H1 (cell line): Measurements from ENCODE around the gene GPR42. TPM values are rescaled to one million over a fixed set of nuclear protein-coding genes. Genes with fewer than 3 reads are reported as not detected.

Experiments used
- ASH2L ChIP-seq: fragments of 200-600, 300-600 bp; sonication (generic); IDR thresholded peaks from one replicate; pipeline ENCODE4 v1.7.1; 2017; ENCODE audit warnings: low read length
- CBX8 ChIP-seq: fragments of 300-800, 300-1000 bp; sonication (generic); IDR thresholded peaks from 2 replicates; pipeline ENCODE4 v1.7.1; 2016; ENCODE audit warnings: low read depth, low read length, borderline replicate concordance
- CREB1 ChIP-seq: IDR thresholded peaks from 2 replicates; pipeline ENCODE4 v1.6.1; 2012; ENCODE audit warnings: inconsistent platforms
- HDAC2 ChIP-seq, 2 experiments: fragments of 300-600 bp in 1 of 2; sonication (generic) in 1 of 2; IDR thresholded peaks; 2 replicates each; pipeline ENCODE4 v1.6.1; 2011 to 2012; ENCODE audit warnings: low read depth in 2 of 2, low read length in 2 of 2, mild to moderate bottlenecking in 2 of 2, moderate library complexity in 2 of 2, borderline replicate concordance in 1 of 2, inconsistent platforms in 1 of 2
- RAD21 ChIP-seq, 2 experiments: IDR thresholded peaks in 1 of 2; conservative IDR thresholded peaks in 1 of 2; 2 replicates each; pipeline ENCODE4 v1.6.1; 2011; ENCODE audit warnings: low read depth in 2 of 2, low read length in 2 of 2, improper control_type of control experiment in 1 of 2, inconsistent platforms in 1 of 2, mild to moderate bottlenecking in 1 of 2, moderate library complexity in 1 of 2
- polyA plus RNA-seq, 7 experiments: library from polyadenylated mRNA; depleted of rRNA in 3 of 7; stranded (reverse) in 5 of 7; unstranded in 2 of 7; fragments of >200 nt in 5 of 7; fragments of 200-250 nt in 2 of 7; gene quantifications; 1 replicate in 5 of 7; 2 replicates in 1 of 7; 4 replicates in 1 of 7; pipeline versions ENCODE4 v1.2.1 to v1.2.3, GENCODE V29; 2011 to 2013; ENCODE audit warnings: missing spikeins in 2 of 7, mixed read lengths in 2 of 7
- total RNA-seq: library from RNA; stranded (reverse); fragmentation: NEBNext Ultra II Directional; extraction: Animal tissue kit (Norgen Biotek cat#: 25700); gene quantifications from 2 replicates; pipeline ENCODE4 v1.2.1, GENCODE V29; 2021

Gene GPR42
- total and polyA plus RNA-seq, 2 of the 8 experiments (the other 6 are each of a cell fraction or from before 2014, with no cell fraction given): not detected

GRCh38 chr19:35347930-35348298 is 23.0 kb upstream of the GPR42 start (continued):
- TF ChIP-seq HDAC2 (IDR thresholded peaks at IDR 0.05; ENCODE audit: borderline replicate concordance in 1 of 2, low read depth in 2 of 2, low read length in 2 of 2): no peak
- no peak for TF ChIP-seq RAD21 (IDR thresholded peaks at IDR 0.05 in 1 of 2, conservative IDR thresholded peaks at IDR 0.05 in 1 of 2; ENCODE audit: low read depth in 2 of 2, low read length in 2 of 2)
- TF ChIP-seq ASH2L: no peak
- TF ChIP-seq CBX8: no peak
- no peak for TF ChIP-seq CREB1
